ENCODE results near the gene FAM177A1. TPM values are rescaled to one million over a fixed set of nuclear protein-coding genes. Genes with fewer than 3 reads are reported as not detected.
A peak's percentile ranks its signal among the peaks of the same experiment; 100 is the strongest.
"Not testable (repeated sequence)": the region's sequence is repeated elsewhere in the genome, so short reads cannot be mapped to it uniquely, and the experiment has no call there.

FAM177A1 gene
- polyA plus RNA-seq (2013, experiment 1 of 2), result 22.5 TPM
- polyA plus RNA-seq (2013, experiment 2 of 2), result 28.3 TPM

GRCh38 chr14:35046048-35046750, at the start of gene FAM177A1:
Gene FAM177A1 (plus strand): TSS chr14:35046272. CDS start chr14:35046464, 192 bp downstream.
- 0 out of 2 replicates have a peak, but pooled peaks cover 3% of the 10 kb centered on the region for H3K4me1 ChIP-seq (ENCODE audit: insufficient read depth, low read length)
- H3K9me3 ChIP-seq (ENCODE audit: insufficient read depth, low read depth, low read length), result no peaks in the 10 kb centered on the region
- peaks cover 6% of the 10 kb centered on the region; the same call in 1 of the 2 replicates for H3K36me3 ChIP-seq (ENCODE audit: insufficient read depth, low read length)
- under 1% methylated on average over 77 of the region's 77 CpGs for WGBS
- peak within 1 kb of the TSS; percentile 89 for H3K27ac ChIP-seq (ENCODE audit: low read depth, low read length)
- H3K9ac ChIP-seq (ENCODE audit: low read depth, low read length), result peak within 1 kb of the TSS; percentile 90
- H3K4me3 ChIP-seq (ENCODE audit: low read length), result peak within 1 kb of the TSS; percentile 71
- H3K27me3 ChIP-seq (ENCODE audit: insufficient read depth, low read length), result no peaks in the 10 kb centered on the region

- no peak overlapping the region for H3K4me3 ChIP-seq (ENCODE audit: low read length)
- H3K9me3 ChIP-seq (ENCODE audit: insufficient read depth, low read depth, low read length), result no peaks in the 10 kb centered on the region
- H3K27me3 ChIP-seq (ENCODE audit: insufficient read depth, low read length), result no peaks in the 10 kb centered on the region
- peaks cover 31% of the 10 kb centered on the region for H3K36me3 ChIP-seq (ENCODE audit: insufficient read depth, low read length)
- H3K4me1 ChIP-seq (ENCODE audit: insufficient read depth, low read length), result peaks cover 8% of the 10 kb centered on the region; the same call in 1 of the 2 replicates
- H3K27ac ChIP-seq (ENCODE audit: low read depth, low read length), result peak overlapping the region; percentile 49
- H3K9ac ChIP-seq (ENCODE audit: low read depth, low read length), result no peak overlapping the region
- WGBS, result 40% methylated on average over 3 of the region's 3 CpGs
Observed at GRCh38 chr14:34997762-34998161, 48.3 kb upstream of the FAM177A1 start.

- H3K27ac ChIP-seq (ENCODE audit: low read depth, low read length), result no peak overlapping the region
- H3K9ac ChIP-seq (ENCODE audit: low read depth, low read length), result no peak overlapping the region
- H3K4me3 ChIP-seq (ENCODE audit: low read length), result no peak overlapping the region
- H3K4me1 ChIP-seq (ENCODE audit: insufficient read depth, low read length), result peaks cover 8% of the 10 kb centered on the region; the same call in 1 of the 2 replicates
- H3K36me3 ChIP-seq (ENCODE audit: insufficient read depth, low read length), result peaks cover 40% of the 10 kb centered on the region
- no peaks in the 10 kb centered on the region for H3K9me3 ChIP-seq (ENCODE audit: insufficient read depth, low read depth, low read length)
- 90% methylated on average over 2 of the region's 3 CpGs for WGBS
- no peaks in the 10 kb centered on the region for H3K27me3 ChIP-seq (ENCODE audit: insufficient read depth, low read length)
Observed at GRCh38 chr14:34999500-34999899, 46.6 kb upstream of the FAM177A1 start.

GRCh38 chr14:35001621-35002020, 44.5 kb upstream of the FAM177A1 start:
- H3K36me3 ChIP-seq (ENCODE audit: insufficient read depth, low read length), result peaks cover 48% of the 10 kb centered on the region
- WGBS, result 94% methylated on average over 2 of the region's 2 CpGs

GRCh38 chr14:35004839-35005238, 41.2 kb upstream of the FAM177A1 start:
- Histone ChIP-seq H3K9me3 (ENCODE audit: insufficient read depth, low read depth, low read length) (no peaks in the 10 kb centered on the region), H3K9ac (ENCODE audit: low read depth, low read length) (no peak overlapping the region), H3K27ac (ENCODE audit: low read depth, low read length) (no peak overlapping the region), H3K4me1 (ENCODE audit: insufficient read depth, low read length) (no peaks in the 10 kb centered on the region), H3K27me3 (ENCODE audit: insufficient read depth, low read length) (no peaks in the 10 kb centered on the region), H3K36me3 (ENCODE audit: insufficient read depth, low read length) (peaks cover 58% of the 10 kb centered on the region), H3K4me3 (ENCODE audit: low read length) (no peak overlapping the region)
- 85% methylated on average over 1 of the region's 1 CpG for WGBS

More at GRCh38 chr14:35001621-35002020, 44.5 kb upstream of the FAM177A1 start:
- no peaks in the 10 kb centered on the region for H3K27me3 ChIP-seq (ENCODE audit: insufficient read depth, low read length)
- H3K4me1 ChIP-seq (ENCODE audit: insufficient read depth, low read length), result peaks cover 8% of the 10 kb centered on the region; the same call in 1 of the 2 replicates
- no peaks in the 10 kb centered on the region for H3K9me3 ChIP-seq (ENCODE audit: insufficient read depth, low read depth, low read length)
- no peak overlapping the region for H3K27ac ChIP-seq (ENCODE audit: low read depth, low read length)
- H3K4me3 ChIP-seq (ENCODE audit: low read length), result no peak overlapping the region
- H3K9ac ChIP-seq (ENCODE audit: low read depth, low read length), result no peak overlapping the region

GRCh38 chr14:35016568-35016967, 29.5 kb upstream of the FAM177A1 start:
- Histone ChIP-seq H3K9me3 (ENCODE audit: insufficient read depth, low read depth, low read length) (no peaks in the 10 kb centered on the region), H3K36me3 (ENCODE audit: insufficient read depth, low read length) (peaks cover 88% of the 10 kb centered on the region), H3K27me3 (ENCODE audit: insufficient read depth, low read length) (no peaks in the 10 kb centered on the region), H3K9ac (ENCODE audit: low read depth, low read length) (no peak overlapping the region), H3K4me1 (ENCODE audit: insufficient read depth, low read length) (no peaks in the 10 kb centered on the region), H3K27ac (ENCODE audit: low read depth, low read length) (no peak overlapping the region), H3K4me3 (ENCODE audit: low read length) (no peak overlapping the region)
- 94% methylated on average over 1 of the region's 1 CpG for WGBS

- no peak overlapping the region for H3K4me3 ChIP-seq (ENCODE audit: low read length)
- no peaks in the 10 kb centered on the region for H3K4me1 ChIP-seq (ENCODE audit: insufficient read depth, low read length)
- H3K9me3 ChIP-seq (ENCODE audit: insufficient read depth, low read depth, low read length), result no peaks in the 10 kb centered on the region
- H3K27me3 ChIP-seq (ENCODE audit: insufficient read depth, low read length), result no peaks in the 10 kb centered on the region
- WGBS, result 100% methylated on average over 2 of the region's 4 CpGs
- H3K36me3 ChIP-seq (ENCODE audit: insufficient read depth, low read length), result peaks cover 84% of the 10 kb centered on the region
- no peak overlapping the region for H3K9ac ChIP-seq (ENCODE audit: low read depth, low read length)
- no peak overlapping the region for H3K27ac ChIP-seq (ENCODE audit: low read depth, low read length)
Observed at GRCh38 chr14:35020713-35021112, 25.4 kb upstream of the FAM177A1 start.

- Histone ChIP-seq H3K9me3 (ENCODE audit: insufficient read depth, low read depth, low read length) (peaks cover 8% of the 10 kb centered on the region), H3K27ac (ENCODE audit: low read depth, low read length) (no peak overlapping the region), H3K9ac (ENCODE audit: low read depth, low read length) (no peak overlapping the region), H3K4me3 (ENCODE audit: low read length) (no peak overlapping the region), H3K27me3 (ENCODE audit: insufficient read depth, low read length) (no peaks in the 10 kb centered on the region), H3K4me1 (ENCODE audit: insufficient read depth, low read length) (no peaks in the 10 kb centered on the region), H3K36me3 (ENCODE audit: insufficient read depth, low read length) (peaks cover 72% of the 10 kb centered on the region)
- WGBS, result no CpG with 5 or more reads among the region's 2 CpGs
Observed at GRCh38 chr14:35028435-35028834, 17.6 kb upstream of the FAM177A1 start.

GRCh38 chr14:35032562-35032961, 13.5 kb upstream of the FAM177A1 start:
- H3K27me3 ChIP-seq (ENCODE audit: insufficient read depth, low read length), result no peaks in the 10 kb centered on the region
- peaks cover 46% of the 10 kb centered on the region for H3K36me3 ChIP-seq (ENCODE audit: insufficient read depth, low read length)
- no peak overlapping the region for H3K9ac ChIP-seq (ENCODE audit: low read depth, low read length)
- 100% methylated on average over 2 of the region's 2 CpGs for WGBS
- H3K4me1 ChIP-seq (ENCODE audit: insufficient read depth, low read length), result no peaks in the 10 kb centered on the region
- peaks cover 26% of the 10 kb centered on the region for H3K9me3 ChIP-seq (ENCODE audit: insufficient read depth, low read depth, low read length)
- H3K4me3 ChIP-seq (ENCODE audit: low read length), result no peak overlapping the region
- H3K27ac ChIP-seq (ENCODE audit: low read depth, low read length), result no peak overlapping the region

- WGBS, result 72% methylated on average over 5 of the region's 5 CpGs
- H3K27me3 ChIP-seq (ENCODE audit: insufficient read depth, low read length), result no peaks in the 10 kb centered on the region
Observed at GRCh38 chr14:35034440-35034833, 11.6 kb upstream of the FAM177A1 start.

GRCh38 chr14:35034944-35035554, 11.0 kb upstream of the FAM177A1 start:
- 97% methylated on average over 5 of the region's 5 CpGs for WGBS
- H3K27ac ChIP-seq (ENCODE audit: low read depth, low read length); H3K9ac ChIP-seq (ENCODE audit: low read depth, low read length); H3K4me1 ChIP-seq (ENCODE audit: insufficient read depth, low read length); H3K4me3 ChIP-seq (ENCODE audit: low read length); H3K27me3 ChIP-seq (ENCODE audit: insufficient read depth, low read length): not testable (repeated sequence)
- H3K36me3 ChIP-seq (ENCODE audit: insufficient read depth, low read length), result peaks cover 25% of the 10 kb centered on the region
- H3K9me3 ChIP-seq (ENCODE audit: insufficient read depth, low read depth, low read length), result peaks cover 33% of the 10 kb centered on the region

More at GRCh38 chr14:35034440-35034833, 11.6 kb upstream of the FAM177A1 start:
- Histone ChIP-seq H3K36me3 (ENCODE audit: insufficient read depth, low read length) (peaks cover 28% of the 10 kb centered on the region), H3K9ac (ENCODE audit: low read depth, low read length) (no peak overlapping the region), H3K9me3 (ENCODE audit: insufficient read depth, low read depth, low read length) (peaks cover 33% of the 10 kb centered on the region), H3K4me1 (ENCODE audit: insufficient read depth, low read length) (no peaks in the 10 kb centered on the region), H3K27ac (ENCODE audit: low read depth, low read length) (no peak overlapping the region), H3K4me3 (ENCODE audit: low read length) (no peak overlapping the region)
